Activated CD4-positive, alpha-beta T cell treated with anti-CD3 and anti-CD28 coated beads, Interleukin-2, Interleukin-4, amounts not matched to agents 100 ng/mL and 50 ng/mL, durations not matched to agents 16 hours and 8 hours (primary cell): ENCODE data around the gene AKAP9.
"Not testable (repeated sequence)": the region's sequence is repeated elsewhere in the genome, so short reads cannot be mapped to it uniquely, and the experiment has no call there.

Experiments used
- DNase-seq: peaks from one replicate; pipeline ENCODE4 v3.0.0-alpha.2; 2020; ENCODE audit warnings: low spot score

The AKAP9 gene

GRCh38 chr7:91946549-91946948 lies 5.9 kb downstream of the AKAP9 start:
- no peak for DNase-seq

GRCh38 chr7:91947948-91948347 lies 7.3 kb downstream of the AKAP9 start:
- DNase-seq = no peak

GRCh38 chr7:91949221-91950009 lies 8.8 kb downstream of the AKAP9 start:
- DNase-seq = peak; percentile 35

GRCh38 chr7:91953618-91954017 lies 13.0 kb downstream of the AKAP9 start:
- DNase-seq = no peak

GRCh38 chr7:91956464-91956863 lies 15.8 kb downstream of the AKAP9 start:
- DNase-seq = not testable (repeated sequence)

GRCh38 chr7:91957232-91957631 lies 16.6 kb downstream of the AKAP9 start:
- no peak for DNase-seq

- no peak for DNase-seq
Measured at GRCh38 chr7:91957823-91958222, 17.2 kb downstream of the AKAP9 start.

GRCh38 chr7:91959023-91959422 lies 18.4 kb downstream of the AKAP9 start:
- no peak for DNase-seq

GRCh38 chr7:91961816-91962215 lies 21.2 kb downstream of the AKAP9 start:
- no peak for DNase-seq

- DNase-seq = no peak
Measured at GRCh38 chr7:91962419-91962818, 21.8 kb downstream of the AKAP9 start.

GRCh38 chr7:91967513-91967912 lies 26.9 kb downstream of the AKAP9 start:
- not testable (repeated sequence) for DNase-seq

- no peak for DNase-seq
Measured at GRCh38 chr7:91973639-91974038, 33.0 kb downstream of the AKAP9 start.

GRCh38 chr7:91974066-91974465 lies 33.4 kb downstream of the AKAP9 start:
- DNase-seq = no peak

GRCh38 chr7:91976743-91977142 lies 36.1 kb downstream of the AKAP9 start:
- DNase-seq = no peak

GRCh38 chr7:91979590-91979989 lies 38.9 kb downstream of the AKAP9 start:
- no peak for DNase-seq

- not testable (repeated sequence) for DNase-seq
Measured at GRCh38 chr7:91982352-91982751, 41.7 kb downstream of the AKAP9 start.

- DNase-seq = no peak
Measured at GRCh38 chr7:91988213-91988612, 47.6 kb downstream of the AKAP9 start.

GRCh38 chr7:91993976-91994375 lies 53.3 kb downstream of the AKAP9 start:
- DNase-seq = no peak

- no peak for DNase-seq
Measured at GRCh38 chr7:91995391-91996105, 54.9 kb downstream of the AKAP9 start.

- DNase-seq = no peak
Measured at GRCh38 chr7:91999631-92000565, 59.2 kb downstream of the AKAP9 start.

- no peak for DNase-seq
Measured at GRCh38 chr7:92002720-92003119, 62.1 kb downstream of the AKAP9 start.

GRCh38 chr7:92006046-92006445 lies 65.4 kb downstream of the AKAP9 start:
- DNase-seq = no peak
